Esophagus squamous epithelium (tissue), 5 donors: ENCODE measurements around the gene NECTIN1. TPM values are rescaled to one million over a fixed set of nuclear protein-coding genes. Genes with fewer than 3 reads are reported as not detected.

Experiments used
- DNase-seq: peaks from one replicate; lab custom pipeline; 2025; lab: John Stamatoyannopoulos, UW
- H3K27ac ChIP-seq, 4 donors: fragments of 200-600 bp; sonication (generic); one replicate each; pipeline ENCODE4 v1.5.1; 2016 to 2019; ENCODE audit warnings: mild to moderate bottlenecking in 1 of 4
- H3K27me3 ChIP-seq, 4 donors: fragments of 200-600 bp; sonication (generic); 1 replicate in 3 of 4; 2 replicates in 1 of 4; pipeline versions ENCODE4 v1.5.1 to v1.6.0; 2017 to 2021; ENCODE audit warnings: antibody characterized with exemption in 1 of 4
- H3K36me3 ChIP-seq, 3 donors: fragments of 200-600 bp; sonication (generic); one replicate each; pipeline ENCODE4 v1.5.1; 2016 to 2019
- H3K4me1 ChIP-seq, 3 donors: fragments of 200-600 bp; sonication (generic); one replicate each; pipeline ENCODE4 v1.5.1; 2017 to 2019
- H3K4me3 ChIP-seq, 4 donors: fragments of 200-600 bp; sonication (generic); 1 replicate in 3 of 4; 2 replicates in 1 of 4; pipeline ENCODE4 v1.5.1; 2016 to 2019; ENCODE audit warnings: mild to moderate bottlenecking in 2 of 4, moderate library complexity in 1 of 4
- H3K9me3 ChIP-seq, 3 donors: fragments of 200-600 bp; sonication (generic); one replicate each; pipeline ENCODE4 v1.5.1; 2016 to 2019
- POLR2A ChIP-seq, 4 donors: fragments of 450-650 bp; IDR thresholded peaks; one replicate each; pipeline ENCODE4 v1.6.1; 2017; ENCODE audit warnings: antibody characterized with exemption in 4 of 4, mild to moderate bottlenecking in 4 of 4, moderate library complexity in 3 of 4
- WGBS, 2 donors: methylation state at CpG; one replicate each; pipeline ENCODE4 v1.1.5; 2018; 5-methylcytosine and 5-hydroxymethylcytosine counted together
- intact Hi-C: fragments of 100-400 bp; cut with DNase I; formaldehyde crosslinking; loops from one replicate; pipeline ENCODE4 v1.15.0; 2022
- total RNA-seq, 4 donors: library from RNA; depleted of rRNA; stranded (reverse); fragments of >200 nt; gene quantifications; one replicate each; pipeline ENCODE4 v1.1.0, GENCODE V29; 2016
- TF ChIP-seq, protein P1 (sequence below), 6 experiments: fragments of 450-650 bp in 4 of 6; fragments of 200-600 bp in 2 of 6; sonication (generic) in 2 of 6; IDR thresholded peaks; one replicate each; pipeline ENCODE4 v1.5.1; 2016 to 2019; ENCODE audit warnings: antibody characterized with exemption in 6 of 6, mild to moderate bottlenecking in 4 of 6, moderate library complexity in 4 of 6
- donor health status: DM: yes; HTN: yes; CAD: no.

NECTIN1 gene
- total RNA-seq, 4 donors from 2014 or later, result 72.5 to 163 (median 117) TPM

GRCh38 chr11:119755356-119756071 is 26.5 kb upstream of the NECTIN1 start:
- no peak for DNase-seq

DNA sequence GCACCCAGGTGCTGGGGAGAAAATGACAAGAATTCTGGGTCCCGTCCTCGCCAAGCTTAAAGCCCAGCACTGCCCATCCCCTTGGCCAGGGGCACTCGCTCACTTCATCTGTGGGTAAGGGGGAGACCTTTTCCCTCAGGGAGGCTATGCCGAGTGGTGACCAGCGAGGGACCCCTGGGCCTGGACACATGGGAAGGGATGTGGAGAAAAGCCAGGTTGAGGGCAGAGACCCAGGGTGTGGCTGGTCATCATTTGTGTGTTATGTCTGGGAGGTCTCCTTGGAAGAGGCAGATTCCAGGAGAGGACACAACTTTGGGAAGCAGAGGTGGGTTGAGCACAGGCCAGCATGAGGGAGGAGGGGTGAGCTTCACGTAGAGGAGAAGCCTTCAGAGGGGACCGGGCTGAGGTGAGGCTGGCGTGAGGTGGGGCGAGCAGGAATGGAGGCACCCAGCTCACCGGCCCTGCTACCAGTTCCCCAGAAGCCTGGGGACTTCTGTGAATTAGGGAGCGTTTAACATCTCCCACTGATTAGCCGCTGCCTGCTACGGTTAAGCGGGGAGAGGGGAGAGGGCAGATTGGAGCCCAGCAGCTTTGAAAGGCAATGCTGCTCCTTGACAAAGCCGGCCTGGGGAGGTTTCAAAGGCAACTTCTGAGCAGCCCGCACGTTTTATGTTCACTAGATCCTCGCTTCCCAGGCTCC is 25.8 kb upstream of the NECTIN1 start:
- intact Hi-C loops, result no loop called here
- Histone ChIP-seq H3K9me3 (no peaks in the 10 kb centered on the region), H3K4me3 (no peak overlapping the region), H3K27me3 (peaks cover 0 to 14% (median 0%) of the 10 kb centered on the region in 4 donors), H3K27ac (no peak overlapping the region), H3K36me3 (no peaks in the 10 kb centered on the region), H3K4me1 (peaks cover 6 to 40% (median 24%) of the 10 kb centered on the region in 3 donors)
- 64 to 82% methylated on average over 5 to 6 of the region's 18 CpGs for whole genome bisulfite sequencing, 2 donors
- no peak for TF ChIP-seq POLR2A (IDR thresholded peaks at IDR 0.05)
- TF ChIP-seq, protein P1, sequence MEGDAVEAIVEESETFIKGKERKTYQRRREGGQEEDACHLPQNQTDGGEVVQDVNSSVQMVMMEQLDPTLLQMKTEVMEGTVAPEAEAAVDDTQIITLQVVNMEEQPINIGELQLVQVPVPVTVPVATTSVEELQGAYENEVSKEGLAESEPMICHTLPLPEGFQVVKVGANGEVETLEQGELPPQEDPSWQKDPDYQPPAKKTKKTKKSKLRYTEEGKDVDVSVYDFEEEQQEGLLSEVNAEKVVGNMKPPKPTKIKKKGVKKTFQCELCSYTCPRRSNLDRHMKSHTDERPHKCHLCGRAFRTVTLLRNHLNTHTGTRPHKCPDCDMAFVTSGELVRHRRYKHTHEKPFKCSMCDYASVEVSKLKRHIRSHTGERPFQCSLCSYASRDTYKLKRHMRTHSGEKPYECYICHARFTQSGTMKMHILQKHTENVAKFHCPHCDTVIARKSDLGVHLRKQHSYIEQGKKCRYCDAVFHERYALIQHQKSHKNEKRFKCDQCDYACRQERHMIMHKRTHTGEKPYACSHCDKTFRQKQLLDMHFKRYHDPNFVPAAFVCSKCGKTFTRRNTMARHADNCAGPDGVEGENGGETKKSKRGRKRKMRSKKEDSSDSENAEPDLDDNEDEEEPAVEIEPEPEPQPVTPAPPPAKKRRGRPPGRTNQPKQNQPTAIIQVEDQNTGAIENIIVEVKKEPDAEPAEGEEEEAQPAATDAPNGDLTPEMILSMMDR (IDR thresholded peaks at IDR 0.05), result no peak
- DNase-seq, result no peak

More at GRCh38 chr11:119755356-119756071, 26.5 kb upstream of the NECTIN1 start:
- H3K4me1 ChIP-seq, result peaks cover 6 to 45% (median 24%) of the 10 kb centered on the region in 3 donors
- no peak overlapping the region for H3K27ac ChIP-seq
- H3K36me3 ChIP-seq, result no peaks in the 10 kb centered on the region
- intact Hi-C loops, result no loop called here
- no peaks in the 10 kb centered on the region for H3K9me3 ChIP-seq
- 74 to 77% methylated on average over 4 to 5 of the region's 9 CpGs for WGBS, 2 donors
- TF ChIP-seq POLR2A (IDR thresholded peaks at IDR 0.05), result no peak
- H3K27me3 ChIP-seq, result peaks cover 0 to 10% (median 0%) of the 10 kb centered on the region in 4 donors
- H3K4me3 ChIP-seq, result no peak overlapping the region

DNA sequence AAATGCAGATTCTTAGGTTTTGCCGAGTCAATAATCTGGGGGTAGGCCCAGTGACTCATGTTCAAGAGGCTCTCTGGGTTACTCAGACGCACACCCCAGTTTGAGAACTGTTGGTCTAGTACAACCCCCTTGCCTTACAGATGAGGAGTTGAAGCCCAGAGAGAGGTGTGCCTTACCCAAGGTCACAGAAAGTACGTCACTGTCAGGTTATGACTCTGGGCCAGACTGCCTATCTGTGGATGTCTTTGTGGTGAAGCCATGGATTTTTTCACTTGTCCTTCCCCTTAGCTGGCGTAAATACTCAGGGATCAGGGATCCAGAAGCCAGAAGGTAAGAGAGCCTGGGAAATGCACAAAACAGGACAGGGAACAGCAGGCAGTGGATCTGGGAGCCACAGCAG is 25.2 kb upstream of the NECTIN1 start:
- no peaks in the 10 kb centered on the region for H3K9me3 ChIP-seq
- peaks cover 0 to 17% (median 0%) of the 10 kb centered on the region in 4 donors for H3K27me3 ChIP-seq
- intact Hi-C loops, result no loop called here
- H3K4me3 ChIP-seq, result no peak overlapping the region
- no peak overlapping the region for H3K27ac ChIP-seq
- DNase-seq, result no peak
- H3K36me3 ChIP-seq, result no peaks in the 10 kb centered on the region
- 43 to 86% methylated on average over 4 of the region's 4 CpGs for WGBS, 2 donors
- TF ChIP-seq, protein P1 (IDR thresholded peaks at IDR 0.05), result no peak
- no peak for TF ChIP-seq POLR2A (IDR thresholded peaks at IDR 0.05)
- H3K4me1 ChIP-seq, result peaks cover 6 to 34% (median 20%) of the 10 kb centered on the region in 3 donors

GRCh38 chr11:119752946-119753345 is 23.9 kb upstream of the NECTIN1 start:
- peaks cover 0 to 28% (median 0%) of the 10 kb centered on the region in 4 donors for H3K27me3 ChIP-seq
- peaks cover 6 to 29% (median 18%) of the 10 kb centered on the region in 3 donors for H3K4me1 ChIP-seq
- no peak for DNase-seq
- no peaks in the 10 kb centered on the region for H3K36me3 ChIP-seq
- 26 to 40% methylated on average over 2 to 3 of the region's 3 CpGs for WGBS, 2 donors
- H3K9me3 ChIP-seq, result no peaks in the 10 kb centered on the region
- no peak overlapping the region for H3K27ac ChIP-seq
- no peak overlapping the region for H3K4me3 ChIP-seq
- TF ChIP-seq, protein P1 (IDR thresholded peaks at IDR 0.05), result no peak
- TF ChIP-seq POLR2A (IDR thresholded peaks at IDR 0.05), result no peak
- intact Hi-C loops, result no loop called here

GRCh38 chr11:119752345-119752871 is 23.4 kb upstream of the NECTIN1 start:
- H3K27ac ChIP-seq, result no peak overlapping the region
- WGBS, 2 donors, result 43 to 50% methylated on average over 4 to 5 of the region's 5 CpGs
- TF ChIP-seq POLR2A (IDR thresholded peaks at IDR 0.05), result no peak
- TF ChIP-seq, protein P1 (IDR thresholded peaks at IDR 0.05), result peak in 1 of 6 experiments; percentile 19
- no peak for DNase-seq
- no peaks in the 10 kb centered on the region for H3K36me3 ChIP-seq
- H3K9me3 ChIP-seq, result no peaks in the 10 kb centered on the region
- peaks cover 6 to 29% (median 18%) of the 10 kb centered on the region in 3 donors for H3K4me1 ChIP-seq
- intact Hi-C loops, result no loop called here
- H3K27me3 ChIP-seq, result peaks cover 0 to 29% (median 0%) of the 10 kb centered on the region in 4 donors
- no peak overlapping the region for H3K4me3 ChIP-seq
